SU-DHL-6 (cell line): Measurements from ENCODE around the gene ZBTB12.
"Not testable (repeated sequence)": the region's sequence is repeated elsewhere in the genome, so short reads cannot be mapped to it uniquely, and the experiment has no call there.

Source experiments
- H2AFZ ChIP-seq: fragments of 200-600 bp; sonication (generic); 2 replicates; pipeline ENCODE4 v1.6.1; 2014; ENCODE audit warnings: low read depth, mild to moderate bottlenecking, moderate library complexity, mixed read lengths, antibody characterized with exemption, low read length; ENCODE audit not compliant: severe bottlenecking
- H3F3A ChIP-seq: fragments of 200-600 bp; shearing (Covaris generic); 2 replicates; pipeline ENCODE4 v1.6.0; 2016; ENCODE audit warnings: antibody characterized with exemption, mild to moderate bottlenecking; ENCODE audit not compliant: insufficient read depth
- H3K27ac ChIP-seq: fragments of 200-600 bp; sonication (generic); 2 replicates; pipeline ENCODE4 v1.5.1; 2016; ENCODE audit warnings: low read depth, mild to moderate bottlenecking, low read length, moderate library complexity, mixed read lengths
- H3K27me3 ChIP-seq: fragments of 200-600 bp; sonication (generic), shearing (Covaris generic); 2 replicates; pipeline ENCODE4 v1.6.0; 2014; ENCODE audit warnings: mild to moderate bottlenecking, low read length
- H3K36me3 ChIP-seq: fragments of 200-600 bp; sonication (generic); 2 replicates; pipeline ENCODE4 v1.6.1; 2014; ENCODE audit warnings: mild to moderate bottlenecking, low read length, mixed read lengths
- H3K4me2 ChIP-seq: fragments of 300-600, 200-600 bp; shearing (Covaris generic), sonication (generic); 2 replicates; pipeline ENCODE4 v1.6.0; 2014; ENCODE audit warnings: low read length, low read depth, mild to moderate bottlenecking; ENCODE audit not compliant: poor library complexity, severe bottlenecking
- H3K4me3 ChIP-seq: fragments of 200-600 bp; sonication (generic); 2 replicates; pipeline ENCODE4 v1.5.1; 2014; ENCODE audit warnings: antibody characterized with exemption, low read length, mild to moderate bottlenecking, mixed read lengths; ENCODE audit not compliant: insufficient read depth, poor library complexity, severe bottlenecking
- H3K79me2 ChIP-seq: fragments of 200-600 bp; sonication (generic); 2 replicates; pipeline ENCODE4 v1.6.1; 2014; ENCODE audit warnings: mild to moderate bottlenecking, low read length, moderate library complexity; ENCODE audit not compliant: insufficient read depth
- H3K9ac ChIP-seq: fragments of 200-600 bp; sonication (generic); 2 replicates; pipeline ENCODE4 v1.7.0; 2014; ENCODE audit warnings: mild to moderate bottlenecking, low read length
- H3K9me2 ChIP-seq: fragments of 200-600 bp; sonication (generic); replicated peaks from 2 replicates; pipeline ENCODE4 v1.6.1; 2014; ENCODE audit warnings: low read length; ENCODE audit not compliant: insufficient read depth
- H3K9me3 ChIP-seq: fragments of 200-600 bp; sonication (generic); 2 replicates; pipeline ENCODE4 v1.6.1; 2014; ENCODE audit warnings: low read length, mixed read lengths; ENCODE audit not compliant: insufficient read depth
- H4K20me1 ChIP-seq: fragments of 200-600 bp; sonication (generic); 2 replicates; pipeline ENCODE4 v1.6.1; 2014; ENCODE audit warnings: low read depth, mild to moderate bottlenecking, antibody characterized with exemption, low read length, moderate library complexity, mixed read lengths
- CTCF ChIP-seq: fragments of 200-600 bp; sonication (generic); IDR thresholded peaks from one replicate; pipeline ENCODE4 v1.5.1; 2017; ENCODE audit warnings: antibody characterized with exemption, mild to moderate bottlenecking, low read length, moderate library complexity; ENCODE audit not compliant: insufficient read depth, poor library complexity, severe bottlenecking
- EZH2phosphoT487 ChIP-seq: fragments of 200-600 bp; sonication (generic), shearing (Covaris generic); conservative IDR thresholded peaks from 2 replicates; pipeline ENCODE4 v1.6.1; 2018; ENCODE audit warnings: mild to moderate bottlenecking, antibody characterized with exemption, low read length, moderate library complexity, mixed read lengths

The ZBTB12 gene

DNA sequence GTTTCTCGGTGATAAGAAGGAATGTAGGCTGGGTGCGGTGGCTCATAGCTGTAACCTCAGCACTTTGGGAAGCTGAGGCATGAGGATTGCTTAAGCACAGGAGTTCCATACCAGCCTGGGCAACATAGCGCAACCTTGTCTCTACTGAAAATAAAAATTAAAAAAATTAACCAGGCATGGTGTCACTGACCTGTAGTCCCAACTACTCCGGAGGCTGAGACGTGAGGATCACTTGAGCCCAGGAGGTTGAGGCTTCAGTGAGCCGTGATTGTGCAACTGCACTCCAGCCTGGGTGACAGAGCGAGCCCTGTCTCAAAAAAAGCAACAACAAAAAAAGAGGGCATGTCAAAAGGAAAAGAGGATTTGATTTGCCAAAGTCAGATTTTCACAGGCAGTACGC lies 43.2 kb downstream of the ZBTB12 start:
- Histone ChIP-seq H3K4me2 (no peak overlapping the region), H3K27ac (no peak overlapping the region), H3K36me3 (no peaks in the 10 kb centered on the region; the same call in 1 of the 2 replicates), H3K27me3 (no peaks in the 10 kb centered on the region), H4K20me1 (no peaks in the 10 kb centered on the region), H3K4me3 (no peak overlapping the region), H3K9me3 (no peaks in the 10 kb centered on the region), H2AFZ (no peak overlapping the region), H3K9me2 (no peaks in the 10 kb centered on the region), H3K9ac (no peak overlapping the region), H3F3A (peaks cover 5% of the 10 kb centered on the region), H3K79me2 (peaks cover 5% of the 10 kb centered on the region; the same call in 1 of the 2 replicates)
- TF ChIP-seq CTCF (no peak), EZH2phosphoT487 (no peak)

DNA sequence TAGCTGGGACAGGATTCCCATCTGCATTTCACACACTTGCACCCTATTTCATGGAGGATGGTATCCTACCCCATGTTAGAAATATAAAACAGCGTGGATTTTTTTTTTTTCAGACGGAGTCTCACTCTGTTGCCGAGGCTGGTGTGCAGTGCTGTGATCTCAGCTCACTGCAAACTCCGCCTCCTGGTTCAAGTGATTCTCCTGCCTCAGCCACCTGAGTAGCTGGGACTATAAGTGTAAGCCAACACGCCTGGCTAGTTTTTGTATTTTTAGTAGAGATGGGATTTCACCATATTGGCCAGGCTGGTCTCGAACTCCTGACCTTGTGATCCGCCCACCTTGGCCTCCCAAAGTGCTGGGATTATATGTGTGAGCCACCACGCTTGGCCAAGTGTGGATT lies 44.1 kb downstream of the ZBTB12 start:
- not testable (repeated sequence) for H3K9ac ChIP-seq

DNA sequence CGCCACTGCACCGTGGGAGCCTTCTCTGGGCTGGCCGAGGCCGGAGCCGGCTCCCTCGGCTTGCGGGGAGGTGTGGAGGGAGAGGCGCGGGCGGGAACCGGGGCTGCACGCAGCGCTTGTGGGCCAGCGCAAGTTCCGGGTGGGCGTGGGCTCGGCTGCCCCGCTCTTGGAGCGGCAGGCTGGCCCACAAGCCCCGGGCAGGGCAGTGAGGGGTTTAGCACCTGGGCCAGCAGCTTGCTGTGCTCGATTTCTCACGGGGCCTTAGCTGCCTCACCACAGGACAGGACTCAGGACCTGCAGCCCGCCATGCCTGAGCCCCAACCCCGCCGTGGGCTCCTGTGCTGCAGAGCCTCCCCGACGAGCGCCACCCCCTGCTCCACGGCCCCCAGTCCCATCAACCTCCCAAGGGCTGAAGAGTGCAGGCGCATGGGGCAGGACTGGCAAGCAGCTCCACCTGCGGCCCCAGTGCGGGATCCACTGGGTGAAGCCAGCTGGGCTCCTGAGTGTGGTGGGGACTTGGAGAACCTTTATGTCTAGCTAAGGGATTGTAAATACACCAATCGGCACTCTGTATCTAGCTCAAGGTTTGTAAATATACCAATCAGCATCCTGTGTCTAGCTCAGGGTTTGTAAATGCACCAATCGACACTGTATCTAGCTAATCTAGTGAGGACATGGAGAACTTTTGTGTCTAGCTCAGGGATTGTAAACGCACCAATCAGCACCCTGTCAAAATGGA lies 49.7 kb downstream of the ZBTB12 start:
- H3K9me2 ChIP-seq, H2AFZ ChIP-seq, H3K79me2 ChIP-seq, H3K9me3 ChIP-seq, H3K36me3 ChIP-seq, H3K9ac ChIP-seq, H3K4me2 ChIP-seq, H3K27me3 ChIP-seq, H4K20me1 ChIP-seq, H3F3A ChIP-seq, H3K4me3 ChIP-seq, H3K27ac ChIP-seq: not testable (repeated sequence)

More for the DNA sequence above, 44.1 kb downstream of the ZBTB12 start:
- not testable (repeated sequence) for H3K27me3 ChIP-seq, H3K4me2 ChIP-seq, H3K36me3 ChIP-seq, H3K79me2 ChIP-seq, H4K20me1 ChIP-seq, H3K27ac ChIP-seq, H3F3A ChIP-seq, H3K4me3 ChIP-seq, H3K9me2 ChIP-seq, H3K9me3 ChIP-seq, H2AFZ ChIP-seq

- H3K4me2 ChIP-seq = no peak overlapping the region
- no peaks in the 10 kb centered on the region for H4K20me1 ChIP-seq
- no peak overlapping the region for H3K27ac ChIP-seq
- H3F3A ChIP-seq = peaks cover 6% of the 10 kb centered on the region; the same call in 1 of the 2 replicates
- no peak overlapping the region for H3K9ac ChIP-seq
- H3K27me3 ChIP-seq = no peaks in the 10 kb centered on the region
- H3K9me2 ChIP-seq = no peaks in the 10 kb centered on the region
- no peak overlapping the region for H3K4me3 ChIP-seq
- H3K79me2 ChIP-seq = no peaks in the 10 kb centered on the region
- no peak overlapping the region for H2AFZ ChIP-seq
- TF ChIP-seq CTCF (no peak), EZH2phosphoT487 (no peak)
- H3K36me3 ChIP-seq = no peaks in the 10 kb centered on the region
- H3K9me3 ChIP-seq = peaks cover 3% of the 10 kb centered on the region; the same call in 1 of the 2 replicates
These were observed 50.4 kb downstream of the ZBTB12 start for GRCh38 chr6:31851485-31851832.
